ENCODE results near the gene SAMD4A.
A peak's percentile ranks its signal among the peaks of the same experiment; 100 is the strongest.
"Not testable (repeated sequence)": the region's sequence is repeated elsewhere in the genome, so short reads cannot be mapped to it uniquely, and the experiment has no call there.

The SAMD4A gene

GRCh38 chr14:54743382-54743781 lies 176.5 kb downstream of the SAMD4A start:
- no peak for DNase-seq

GRCh38 chr14:54746019-54746418 lies 179.1 kb downstream of the SAMD4A start:
- no peak for DNase-seq

GRCh38 chr14:54747616-54748015 lies 180.7 kb downstream of the SAMD4A start:
- DNase-seq = peak; percentile 38

- DNase-seq = no peak
Observed at GRCh38 chr14:54749180-54749579, 182.3 kb downstream of the SAMD4A start.

GRCh38 chr14:54749727-54750126 lies 182.8 kb downstream of the SAMD4A start:
- DNase-seq = no peak

GRCh38 chr14:54752611-54753010 lies 185.7 kb downstream of the SAMD4A start:
- DNase-seq = not testable (repeated sequence)

GRCh38 chr14:54753396-54753795 lies 186.5 kb downstream of the SAMD4A start:
- not testable (repeated sequence) for DNase-seq

- DNase-seq = no peak
Observed at GRCh38 chr14:54754116-54754622, 187.2 kb downstream of the SAMD4A start.

- no peak for DNase-seq
Observed at GRCh38 chr14:54754623-54755386, 187.9 kb downstream of the SAMD4A start.

GRCh38 chr14:54756656-54757392 lies 189.9 kb downstream of the SAMD4A start:
- DNase-seq = no peak

GRCh38 chr14:54758041-54758440 lies 191.1 kb downstream of the SAMD4A start:
- DNase-seq = no peak

- no peak for DNase-seq
Observed at GRCh38 chr14:54759982-54760585, 193.2 kb downstream of the SAMD4A start.

- no peak for DNase-seq
Observed at GRCh38 chr14:54760866-54761575, 194.1 kb downstream of the SAMD4A start.

- DNase-seq = no peak
Observed at GRCh38 chr14:54761835-54762234, 194.9 kb downstream of the SAMD4A start.

GRCh38 chr14:54762296-54762695 lies 195.4 kb downstream of the SAMD4A start:
- DNase-seq = peak; percentile 56

- DNase-seq = no peak
Observed at GRCh38 chr14:54763761-54764160, 196.8 kb downstream of the SAMD4A start.

GRCh38 chr14:54766276-54767138 lies 199.6 kb downstream of the SAMD4A start:
- no peak for DNase-seq

- DNase-seq = no peak
Observed at GRCh38 chr14:54767139-54767431, 200.2 kb downstream of the SAMD4A start.

GRCh38 chr14:54767450-54767849 lies 200.5 kb downstream of the SAMD4A start:
- DNase-seq = no peak

- DNase-seq = peak; percentile 43
Observed at GRCh38 chr14:54768501-54769129, 201.7 kb downstream of the SAMD4A start.
